ENCODE data around the gene TMEM170A.
"Not testable (repeated sequence)": the region's sequence is repeated elsewhere in the genome, so short reads cannot be mapped to it uniquely, and the experiment has no call there.

TMEM170A gene

GRCh38 chr16:75458439-75458838, 6.0 kb downstream of the TMEM170A start:
- TF ChIP-seq, protein P1, sequence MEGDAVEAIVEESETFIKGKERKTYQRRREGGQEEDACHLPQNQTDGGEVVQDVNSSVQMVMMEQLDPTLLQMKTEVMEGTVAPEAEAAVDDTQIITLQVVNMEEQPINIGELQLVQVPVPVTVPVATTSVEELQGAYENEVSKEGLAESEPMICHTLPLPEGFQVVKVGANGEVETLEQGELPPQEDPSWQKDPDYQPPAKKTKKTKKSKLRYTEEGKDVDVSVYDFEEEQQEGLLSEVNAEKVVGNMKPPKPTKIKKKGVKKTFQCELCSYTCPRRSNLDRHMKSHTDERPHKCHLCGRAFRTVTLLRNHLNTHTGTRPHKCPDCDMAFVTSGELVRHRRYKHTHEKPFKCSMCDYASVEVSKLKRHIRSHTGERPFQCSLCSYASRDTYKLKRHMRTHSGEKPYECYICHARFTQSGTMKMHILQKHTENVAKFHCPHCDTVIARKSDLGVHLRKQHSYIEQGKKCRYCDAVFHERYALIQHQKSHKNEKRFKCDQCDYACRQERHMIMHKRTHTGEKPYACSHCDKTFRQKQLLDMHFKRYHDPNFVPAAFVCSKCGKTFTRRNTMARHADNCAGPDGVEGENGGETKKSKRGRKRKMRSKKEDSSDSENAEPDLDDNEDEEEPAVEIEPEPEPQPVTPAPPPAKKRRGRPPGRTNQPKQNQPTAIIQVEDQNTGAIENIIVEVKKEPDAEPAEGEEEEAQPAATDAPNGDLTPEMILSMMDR (IDR thresholded peaks at IDR 0.05; ENCODE audit: insufficient read depth, low read length, missing control alignments), result no peak
- DNase-seq (ENCODE audit: low read depth, low spot score), result no peak
- CTCF ChIA-PET, result interaction anchor here (1.1 to 1.8 kb wide), 4 partner anchors 9 to 18 kb away, joined by 3 to 8 read pairs (median 4); no protein-coding TSS in a partner anchor
- POLR2A ChIA-PET, result no interaction called here
- no peak overlapping the region for H3K4me3 ChIP-seq (ENCODE audit: low read depth, low read length)

DNA sequence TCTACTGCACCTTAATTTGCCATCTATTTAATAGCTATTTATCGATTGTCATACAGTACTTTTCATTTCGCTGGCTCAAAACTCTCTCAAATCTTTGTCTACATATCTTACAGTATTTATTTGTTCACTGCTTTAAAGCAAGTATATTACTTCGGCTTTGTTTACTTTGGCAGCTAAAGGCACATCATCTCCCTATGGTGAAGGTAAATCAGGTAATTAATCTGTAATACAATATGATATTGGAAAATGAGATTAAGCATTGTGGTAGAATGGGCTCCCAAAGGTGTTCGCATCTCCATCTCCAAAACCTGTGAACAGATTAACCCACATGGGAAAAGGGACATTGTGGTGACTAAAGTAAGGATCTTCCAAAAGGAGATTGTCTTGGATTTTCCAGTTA, 6.5 kb downstream of the TMEM170A start:
- ChIA-PET POLR2A (no interaction called here), CTCF (interaction anchor here (0.8 to 1.8 kb wide), 6 partner anchors 8 to 60 kb away, joined by 3 to 8 read pairs (median 4); no protein-coding TSS in a partner anchor)

GRCh38 chr16:75457485-75458021, 6.9 kb downstream of the TMEM170A start:
- ChIA-PET CTCF (interaction anchor here (0.8 to 1.8 kb wide), 6 partner anchors 9 to 60 kb away, joined by 3 to 8 read pairs (median 4); no protein-coding TSS in a partner anchor), POLR2A (no interaction called here)
- no peak for DNase-seq (ENCODE audit: low read depth, low spot score)
- H3K4me3 ChIP-seq (ENCODE audit: low read depth, low read length), result no peak overlapping the region
- TF ChIP-seq, protein P1 (IDR thresholded peaks at IDR 0.05; ENCODE audit: insufficient read depth, low read length, missing control alignments), result no peak

More for the DNA sequence above, 6.5 kb downstream of the TMEM170A start:
- TF ChIP-seq, protein P1 (IDR thresholded peaks at IDR 0.05; ENCODE audit: insufficient read depth, low read length, missing control alignments), result no peak
- H3K4me3 ChIP-seq (ENCODE audit: low read depth, low read length), result no peak overlapping the region
- no peak for DNase-seq (ENCODE audit: low read depth, low spot score)

DNA sequence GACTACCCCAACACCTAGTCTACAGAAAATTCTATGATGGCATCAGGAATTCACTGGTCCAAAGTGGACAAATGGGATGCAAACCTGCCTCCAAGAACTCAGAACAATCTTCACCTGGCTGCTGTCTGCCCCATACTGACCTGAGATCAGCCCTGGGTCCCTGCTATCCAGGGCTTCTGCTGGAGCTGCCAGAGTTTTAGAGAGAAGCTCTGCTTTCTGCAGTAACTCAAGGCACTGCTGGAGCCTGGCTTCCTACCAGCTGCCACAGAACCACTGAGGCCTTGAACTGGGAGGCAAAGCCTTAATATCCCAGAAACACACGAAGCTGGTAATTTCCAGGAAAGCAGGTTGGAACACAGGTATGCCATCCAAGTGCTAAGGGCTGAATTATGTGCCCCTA, 7.5 kb downstream of the TMEM170A start:
- ChIA-PET CTCF (interaction anchor here (0.8 to 4.3 kb wide), 6 partner anchors 8 to 61 kb away, joined by 3 to 35 read pairs (median 4); partner anchors contain the start of gene TMEM170A), POLR2A (no interaction called here)
- TF ChIP-seq, protein P1 (IDR thresholded peaks at IDR 0.05; ENCODE audit: insufficient read depth, low read length, missing control alignments), result no peak
- H3K4me3 ChIP-seq (ENCODE audit: low read depth, low read length), result no peak overlapping the region
- DNase-seq (ENCODE audit: low read depth, low spot score), result no peak

DNA sequence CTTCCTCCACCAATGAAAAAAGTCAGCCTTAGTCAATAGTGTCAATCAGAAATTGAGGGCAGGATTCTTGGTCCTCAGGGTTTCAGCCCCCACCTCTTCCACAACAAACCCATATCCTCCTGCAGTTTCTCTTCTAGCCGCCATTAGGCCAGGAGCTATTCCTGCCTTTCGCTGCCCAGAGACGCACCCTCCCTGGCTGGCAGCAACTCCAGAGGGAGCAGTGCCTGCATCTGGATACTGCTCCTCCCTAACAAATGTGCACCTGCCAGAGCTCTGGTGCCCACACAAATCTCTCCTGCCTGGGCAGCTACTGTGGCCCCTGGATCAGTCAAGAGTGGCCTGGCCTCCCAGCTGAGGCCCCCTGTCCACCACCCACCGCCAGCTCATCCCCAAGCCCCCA, 8.0 kb downstream of the TMEM170A start:
- H3K4me3 ChIP-seq (ENCODE audit: low read depth, low read length); DNase-seq (ENCODE audit: low read depth, low spot score); POLR2A ChIA-PET: not testable (repeated sequence)
- CTCF ChIA-PET, result interaction anchor here (1.0 to 4.3 kb wide), 8 partner anchors 9 to 258 kb away, joined by 3 to 35 read pairs (median 4); partner anchors contain the start of gene TMEM170A

DNA sequence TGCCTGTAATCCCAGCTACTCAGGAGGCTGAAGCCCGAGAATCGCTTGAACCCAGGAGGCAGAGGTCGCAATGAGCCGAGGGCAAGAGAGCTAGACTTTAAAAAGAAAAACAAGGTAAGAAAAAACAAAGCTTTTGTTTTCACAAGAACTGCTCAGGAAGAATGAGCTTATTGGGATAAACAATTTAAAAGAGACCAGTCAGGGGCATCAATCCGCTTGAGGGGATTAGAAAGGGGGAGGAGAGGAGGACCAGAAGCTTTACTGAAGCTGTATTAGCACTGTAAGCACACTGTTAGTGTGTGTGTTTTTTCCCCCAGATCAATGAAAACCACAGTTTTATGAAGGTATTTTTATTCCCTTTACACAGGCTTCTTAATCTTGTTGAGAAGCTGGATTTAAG, 8.8 kb downstream of the TMEM170A start:
- ChIA-PET CTCF (interaction anchor here (1.0 to 4.3 kb wide), 6 partner anchors 9 to 257 kb away, joined by 4 to 35 read pairs (median 5); partner anchors contain the start of gene TMEM170A), POLR2A (no interaction called here)
- DNase-seq (ENCODE audit: low read depth, low spot score), result no peak
- TF ChIP-seq, protein P1 (IDR thresholded peaks at IDR 0.05; ENCODE audit: insufficient read depth, low read length, missing control alignments), result no peak
- H3K4me3 ChIP-seq (ENCODE audit: low read depth, low read length), result no peak overlapping the region
